Muscle of leg (tissue), 11 donors: Measurements from ENCODE around the gene IGF2R. TPM values are rescaled to one million over a fixed set of nuclear protein-coding genes. Genes with fewer than 3 reads are reported as not detected.
A peak's percentile ranks its signal among the peaks of the same experiment; 100 is the strongest.

Source experiments
- DNase-seq: peaks from one replicate; pipeline ENCODE4 v3.0.0; 2013
- H3K27ac ChIP-seq: one replicate; pipeline ENCODE4 v1.5.1; 2013; ENCODE audit warnings: mild to moderate bottlenecking, low read length, control low read depth
- H3K27me3 ChIP-seq: one replicate; pipeline ENCODE4 v1.6.1; 2013; ENCODE audit warnings: low read length; ENCODE audit not compliant: control insufficient read depth, insufficient read depth
- H3K36me3 ChIP-seq: one replicate; pipeline ENCODE4 v1.6.1; 2013; ENCODE audit warnings: low read length; ENCODE audit not compliant: control insufficient read depth, insufficient read depth
- H3K4me1 ChIP-seq: one replicate; pipeline ENCODE4 v1.6.1; 2013; ENCODE audit warnings: low read length; ENCODE audit not compliant: control insufficient read depth, insufficient read depth
- H3K4me3 ChIP-seq: one replicate; pipeline ENCODE4 v1.5.1; 2013; ENCODE audit warnings: low read length, control low read depth
- H3K9me3 ChIP-seq: replicated peaks from 2 replicates; pipeline ENCODE4 v1.6.1; 2013; ENCODE audit warnings: low read depth, low read length; ENCODE audit not compliant: control insufficient read depth
- WGBS: methylation state at CpG from one replicate; pipeline ENCODE4 v1.1.5; 2013; ENCODE audit warnings: missing lambda C conversion rate; ENCODE audit not compliant: insufficient coverage; 5-methylcytosine and 5-hydroxymethylcytosine counted together
- polyA plus RNA-seq, 8 donors: library from polyadenylated mRNA; unstranded; fragments of 120-200 nt; gene quantifications; one replicate each; pipeline versions ENCODE4 v1.2.1 to v1.2.3, GENCODE V29; 2013; ENCODE audit warnings: inconsistent platforms in 1 of 8, low replicate concordance in 1 of 8; ENCODE audit not compliant: insufficient read length in 8 of 8, insufficient read depth in 1 of 8
- total RNA-seq: library from RNA; stranded (reverse); fragments of 120-200 nt; gene quantifications from one replicate; pipeline ENCODE4 v1.2.4, GENCODE V29; 2013

The IGF2R gene
- total and polyA plus RNA-seq, 9 donors, result 66.6 to 133 (median 123) TPM

DNA sequence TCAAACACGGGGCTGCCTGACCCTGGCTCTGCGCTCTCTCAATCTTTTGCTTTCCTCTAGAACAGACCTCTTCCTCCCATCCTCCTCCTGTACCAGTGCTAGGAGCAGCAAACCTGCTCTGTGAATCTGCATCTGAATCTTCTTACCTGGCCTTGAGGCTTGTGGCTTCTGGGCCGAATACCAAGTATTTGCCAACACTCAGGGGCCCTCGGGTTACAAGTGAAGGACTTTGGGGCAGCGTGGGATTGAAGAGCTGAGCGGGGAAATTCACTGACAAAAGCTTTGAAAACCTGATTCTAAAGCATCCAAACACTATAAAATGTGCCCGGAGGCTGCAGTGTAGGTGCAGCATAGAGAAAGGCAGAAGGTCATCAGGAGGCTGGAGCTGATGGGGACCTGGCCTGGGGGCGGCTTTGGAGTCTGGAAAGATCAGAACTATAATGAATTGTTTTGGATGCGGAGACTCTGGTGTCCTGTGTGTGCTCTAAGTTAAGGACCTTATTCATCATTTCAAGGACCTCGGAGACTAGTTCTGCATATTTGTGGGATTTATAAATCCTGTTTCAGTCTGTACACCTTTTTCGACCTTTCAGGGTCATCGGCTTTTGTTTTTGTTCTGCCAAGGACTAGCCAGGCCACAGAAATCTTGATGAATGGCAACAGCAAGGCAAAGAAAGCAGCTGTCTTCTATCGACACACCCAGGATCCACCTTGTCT is 16.4 kb upstream of the IGF2R start:
- peaks cover 2% of the 10 kb centered on the region for H3K27me3 ChIP-seq
- 58% methylated on average over 6 of the region's 13 CpGs for WGBS
- DNase-seq, result no peak
- H3K9me3 ChIP-seq, result no peaks in the 10 kb centered on the region
- peaks cover 24% of the 10 kb centered on the region for H3K4me1 ChIP-seq
- no peak overlapping the region for H3K4me3 ChIP-seq
- H3K36me3 ChIP-seq, result no peaks in the 10 kb centered on the region
- H3K27ac ChIP-seq, result peak overlapping the region; percentile 5

DNA sequence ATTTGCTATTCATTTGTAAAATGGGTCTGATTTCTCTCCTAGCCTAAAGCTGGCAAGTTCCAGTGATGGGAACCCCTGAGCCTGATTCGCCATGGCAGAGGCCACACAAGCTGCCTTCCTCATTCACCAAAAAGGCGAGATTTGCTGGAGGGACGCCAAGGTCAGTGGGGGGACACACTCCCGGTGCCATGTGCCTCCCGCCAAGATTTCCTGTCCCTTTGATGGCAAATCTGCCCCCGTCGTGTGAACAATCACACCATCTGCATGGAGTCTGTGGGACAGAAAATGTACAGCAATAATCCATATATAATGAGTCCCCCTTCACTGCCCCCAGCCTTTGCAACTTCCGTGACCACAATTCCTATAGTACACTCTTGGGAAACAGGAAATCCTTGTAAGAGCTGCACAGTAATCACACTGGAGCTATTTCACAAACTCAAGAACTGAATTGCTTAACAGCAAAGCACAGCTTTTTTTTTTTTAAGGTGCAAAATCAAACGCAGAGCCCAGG is 15.7 kb upstream of the IGF2R start:
- Histone ChIP-seq H3K27me3 (peaks cover 2% of the 10 kb centered on the region), H3K4me3 (no peak overlapping the region), H3K9me3 (no peaks in the 10 kb centered on the region), H3K4me1 (peaks cover 24% of the 10 kb centered on the region), H3K36me3 (no peaks in the 10 kb centered on the region), H3K27ac (peak overlapping the region; percentile 29)
- WGBS, result 18% methylated on average over 3 of the region's 9 CpGs
- DNase-seq, result peak; percentile 67

GRCh38 chr6:159955945-159956361 is 12.9 kb upstream of the IGF2R start:
- Histone ChIP-seq H3K36me3 (no peaks in the 10 kb centered on the region), H3K4me3 (no peak overlapping the region), H3K27me3 (peaks cover 2% of the 10 kb centered on the region), H3K4me1 (peaks cover 33% of the 10 kb centered on the region), H3K9me3 (no peaks in the 10 kb centered on the region), H3K27ac (no peak overlapping the region)
- DNase-seq, result no peak

- Histone ChIP-seq H3K4me1 (peaks cover 30% of the 10 kb centered on the region), H3K4me3 (no peak overlapping the region), H3K27ac (no peak overlapping the region), H3K36me3 (no peaks in the 10 kb centered on the region), H3K9me3 (no peaks in the 10 kb centered on the region), H3K27me3 (peaks cover 2% of the 10 kb centered on the region)
- 80% methylated on average over 2 of the region's 6 CpGs for WGBS
- DNase-seq, result no peak
These were observed 11.7 kb upstream of the IGF2R start for GRCh38 chr6:159957071-159957673.

DNA sequence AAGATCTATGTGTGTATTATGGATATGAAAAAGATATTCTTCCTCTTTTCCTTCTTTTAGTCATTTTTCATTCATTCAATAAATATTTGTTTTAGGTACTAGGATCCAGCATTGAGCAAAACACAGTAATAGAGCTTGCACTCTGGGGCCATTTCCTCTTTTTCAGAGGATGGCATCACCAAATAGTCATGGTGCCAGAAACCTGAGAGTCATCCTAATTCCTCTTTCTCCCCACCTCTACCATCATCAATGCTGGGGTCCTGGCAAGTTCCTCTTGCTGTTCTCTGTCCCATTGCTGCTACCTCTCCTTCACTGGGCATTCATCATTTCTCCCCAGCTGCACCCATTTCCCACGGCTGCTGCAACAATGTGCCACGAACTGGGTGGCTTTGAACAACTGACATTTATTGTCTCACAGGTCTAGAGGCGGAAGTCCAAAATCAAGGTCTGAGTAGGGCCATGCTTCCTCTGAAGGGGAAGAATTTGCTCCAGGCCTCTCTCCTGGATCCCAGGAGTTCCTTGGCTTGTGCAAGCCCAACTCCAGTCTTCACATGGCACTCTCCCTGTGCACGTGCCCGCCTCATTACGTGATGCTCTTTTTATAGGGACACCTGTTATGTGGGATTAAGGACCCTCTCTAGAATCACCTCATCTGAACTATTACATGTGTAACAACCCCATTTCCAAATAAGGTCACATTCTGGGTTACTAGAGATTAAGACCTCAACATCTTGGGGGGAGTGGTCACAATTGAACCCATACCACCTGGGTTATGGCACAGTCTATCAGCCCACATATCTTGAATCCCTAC is 9.5 kb upstream of the IGF2R start:
- H3K36me3 ChIP-seq, result no peaks in the 10 kb centered on the region
- peaks cover 2% of the 10 kb centered on the region for H3K27me3 ChIP-seq
- no peaks in the 10 kb centered on the region for H3K9me3 ChIP-seq
- peak overlapping the region; percentile 2 for H3K27ac ChIP-seq
- DNase-seq, result no peak
- 73% methylated on average over 2 of the region's 6 CpGs for WGBS
- H3K4me3 ChIP-seq, result no peak overlapping the region
- H3K4me1 ChIP-seq, result peaks cover 9% of the 10 kb centered on the region

DNA sequence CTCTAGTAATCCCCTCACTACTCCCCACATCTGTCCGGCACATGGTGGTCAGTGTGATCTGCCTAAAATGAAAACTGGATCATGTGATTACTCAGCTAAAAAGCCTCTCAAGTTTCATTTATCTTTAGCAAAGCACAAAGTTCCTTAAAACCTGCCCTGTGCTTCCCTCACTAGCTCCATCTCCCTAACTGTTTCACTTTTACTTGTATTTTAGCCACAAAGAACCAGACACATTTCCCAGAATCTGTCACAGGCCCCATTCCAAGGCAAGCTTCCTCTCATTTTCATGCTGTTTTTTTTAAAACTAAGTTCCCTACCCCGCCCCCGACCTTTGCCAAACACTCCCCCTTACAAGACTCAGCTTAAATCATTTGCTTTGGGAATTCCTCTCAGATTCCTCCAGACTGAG is 8.9 kb upstream of the IGF2R start:
- Histone ChIP-seq H3K4me1 (peaks cover 9% of the 10 kb centered on the region), H3K36me3 (no peaks in the 10 kb centered on the region), H3K27ac (peak overlapping the region; percentile 2), H3K27me3 (peaks cover 6% of the 10 kb centered on the region), H3K4me3 (no peak overlapping the region), H3K9me3 (no peaks in the 10 kb centered on the region)
- WGBS, result no CpG with 5 or more reads among the region's 3 CpGs
- DNase-seq, result peak; percentile 61

DNA sequence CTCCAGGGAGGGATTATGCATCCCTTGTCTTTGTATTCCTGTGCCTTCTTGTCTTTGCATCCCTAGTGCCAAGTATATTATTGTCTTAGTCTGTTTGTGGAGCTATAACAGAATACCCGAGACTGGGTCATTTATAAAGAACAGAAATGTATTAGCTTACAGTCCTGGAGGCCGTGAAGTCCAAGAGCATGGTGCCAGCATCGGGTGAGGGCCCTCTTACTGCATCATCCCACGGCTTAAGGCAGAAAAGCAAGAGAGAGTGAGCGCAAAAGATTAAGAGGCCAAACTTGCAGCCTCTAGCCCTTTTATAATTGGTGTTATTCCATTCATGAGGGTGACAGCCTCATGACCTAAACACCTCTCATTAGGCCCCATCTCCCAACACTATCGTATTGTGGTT is 8.4 kb upstream of the IGF2R start:
- peaks cover 6% of the 10 kb centered on the region for H3K27me3 ChIP-seq
- no peak for DNase-seq

DNA sequence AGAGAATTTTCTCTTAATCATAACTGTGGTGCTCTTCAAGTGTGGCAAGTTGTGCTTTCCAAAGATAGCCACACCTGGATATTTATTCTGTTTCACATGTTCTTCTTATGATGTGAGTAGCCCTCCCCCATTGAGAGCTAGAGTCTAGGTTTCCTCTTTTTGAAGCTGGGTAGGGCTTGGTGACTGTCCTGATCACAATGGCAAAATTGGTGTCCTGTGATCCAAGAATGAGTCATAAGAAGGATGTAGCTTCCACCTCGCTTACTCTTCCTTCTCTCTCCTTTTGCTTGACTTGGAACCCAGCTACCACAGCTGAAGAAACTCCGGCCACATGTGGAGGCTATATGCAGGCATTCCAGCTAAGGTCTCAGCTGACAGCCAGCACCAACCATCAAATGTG is 7.4 kb upstream of the IGF2R start:
- no peak overlapping the region for H3K4me3 ChIP-seq
- no peak overlapping the region for H3K27ac ChIP-seq
- H3K36me3 ChIP-seq, result no peaks in the 10 kb centered on the region
- peaks cover 6% of the 10 kb centered on the region for H3K27me3 ChIP-seq
- 80% methylated on average over 1 of the region's 2 CpGs for WGBS
- H3K4me1 ChIP-seq, result peaks cover 9% of the 10 kb centered on the region
- no peaks in the 10 kb centered on the region for H3K9me3 ChIP-seq
- no peak for DNase-seq

More for the DNA sequence above, 8.4 kb upstream of the IGF2R start:
- no peak overlapping the region for H3K27ac ChIP-seq
- H3K9me3 ChIP-seq, result no peaks in the 10 kb centered on the region
- H3K36me3 ChIP-seq, result no peaks in the 10 kb centered on the region
- no peak overlapping the region for H3K4me3 ChIP-seq
- peaks cover 9% of the 10 kb centered on the region for H3K4me1 ChIP-seq
- WGBS, result 87% methylated on average over 3 of the region's 6 CpGs

DNA sequence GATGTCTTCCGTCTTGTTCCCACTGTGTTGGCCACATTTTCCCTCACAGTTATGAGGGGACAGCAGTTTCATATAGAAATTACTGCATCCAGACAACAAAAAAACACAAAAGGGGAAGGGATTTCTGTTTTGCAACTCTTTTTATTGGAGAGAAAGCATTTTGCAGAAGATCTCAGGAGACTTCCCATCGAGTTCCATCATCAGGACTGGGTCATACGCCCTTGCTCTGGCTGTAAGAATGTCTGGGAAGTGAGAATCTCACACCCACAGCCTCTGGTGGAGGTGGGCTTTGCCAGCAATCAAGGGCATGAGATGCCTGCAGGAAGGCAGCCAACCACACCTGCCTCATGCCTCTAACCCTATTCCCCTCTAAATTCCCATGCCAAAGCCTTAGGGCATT is 5.8 kb upstream of the IGF2R start:
- DNase-seq, result no peak
- no peak overlapping the region for H3K4me3 ChIP-seq
- no peaks in the 10 kb centered on the region for H3K9me3 ChIP-seq
- no peaks in the 10 kb centered on the region for H3K36me3 ChIP-seq
- H3K27me3 ChIP-seq, result peaks cover 6% of the 10 kb centered on the region
- WGBS, result 53% methylated on average over 2 of the region's 3 CpGs
- no peak overlapping the region for H3K27ac ChIP-seq
- H3K4me1 ChIP-seq, result peaks cover 9% of the 10 kb centered on the region

DNA sequence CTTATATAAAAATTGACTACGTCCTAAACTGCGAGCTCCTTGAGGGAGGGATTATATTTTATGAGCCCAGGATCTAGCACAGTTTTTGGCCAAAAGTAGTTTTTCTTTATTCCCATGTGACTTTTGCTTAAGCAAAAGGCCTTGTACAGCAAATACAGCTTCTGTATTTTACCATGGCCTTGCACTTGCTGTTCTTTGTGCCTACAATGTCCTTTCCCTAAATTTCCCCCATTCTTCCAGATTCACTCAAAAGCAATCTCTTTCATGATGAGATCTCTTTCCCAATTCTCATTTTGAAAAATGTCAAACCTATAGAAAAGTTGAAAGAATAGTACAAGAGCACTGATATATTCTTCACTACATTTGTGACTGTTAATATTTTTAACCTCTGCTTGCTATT is 4.8 kb upstream of the IGF2R start:
- WGBS, result no CpG with 5 or more reads among the region's 2 CpGs
- no peaks in the 10 kb centered on the region for H3K36me3 ChIP-seq
- peaks cover 13% of the 10 kb centered on the region for H3K4me1 ChIP-seq
- H3K4me3 ChIP-seq, result no peak overlapping the region
- H3K9me3 ChIP-seq, result no peaks in the 10 kb centered on the region
- DNase-seq, result no peak
- H3K27me3 ChIP-seq, result peaks cover 6% of the 10 kb centered on the region
- no peak overlapping the region for H3K27ac ChIP-seq
